Heart left ventricle (tissue), 13 donors: Measurements from ENCODE around the gene SCN1A.

Experiments used
- CTCF ChIP-seq, 12 donors: fragments of 200-600 bp; sonication (generic) in 4 of 12; IDR thresholded peaks; one replicate each; pipeline versions ENCODE4 v1.5.0 to v1.8.0; 2018 to 2022; ENCODE audit warnings: antibody characterized with exemption in 12 of 12, mild to moderate bottlenecking in 5 of 12
- POLR2A ChIP-seq, 2 donors: fragments of 450-650 bp; IDR thresholded peaks; one replicate each; pipeline ENCODE4 v1.6.1; 2017; ENCODE audit warnings: antibody characterized with exemption in 2 of 2, mild to moderate bottlenecking in 2 of 2, moderate library complexity in 2 of 2
- donor health status: ischemic (EF 13 %, LVEDD 7.1; RV severe dilation, severe dysfunction).
- donor health status: DM: no; HTN: yes; CAD: no.
- donor health status: DM: no; HTN: no; CAD: no.
- donor health status: ischemic (EF 25% LVEDD 6.9; RV normal size, moderate dysfunction).
- donor health status: ischemic (EF 25% LVEDD 5.7; RV mildly dilated, moderate dysfunction).
- donor health status: ischemic (EF 35%, LVEDD 5.7; RV mildly dilated, moderate dysfunction).
- donor health status: nonischemic (EF 11% LVEDD 7.7; RV severe dilation, severe dysfunction).
- donor health status: DM: yes; HTN: yes; CAD: no.
- donor health status: PGD.
- donor health status: ischemic (EF 29% LVEDD 5.4; RV normal size, mild dysfunction).
- donor health status: nonischemic (EF 23%, LVEDD 6.1; RV moderate dilation, normal function).

- TF ChIP-seq CTCF (IDR thresholded peaks at IDR 0.05) (no peak), POLR2A (IDR thresholded peaks at IDR 0.05) (no peak)
Observed at GRCh38 chr2:166082736-166083135, 45.1 kb downstream of the SCN1A start.
